C4-2B (cell line): Measurements from ENCODE around the gene ATXN7L1.

Experiments used
- ZFX ChIP-seq: fragments of 450-650 bp; IDR thresholded peaks from 2 replicates; pipeline ENCODE4 v1.6.1; 2017
- TF ChIP-seq, protein P1 (sequence below): fragments of 450-650 bp; conservative IDR thresholded peaks from 2 replicates; pipeline ENCODE4 v1.5.1; 2017; ENCODE audit warnings: mild to moderate bottlenecking

DNA sequence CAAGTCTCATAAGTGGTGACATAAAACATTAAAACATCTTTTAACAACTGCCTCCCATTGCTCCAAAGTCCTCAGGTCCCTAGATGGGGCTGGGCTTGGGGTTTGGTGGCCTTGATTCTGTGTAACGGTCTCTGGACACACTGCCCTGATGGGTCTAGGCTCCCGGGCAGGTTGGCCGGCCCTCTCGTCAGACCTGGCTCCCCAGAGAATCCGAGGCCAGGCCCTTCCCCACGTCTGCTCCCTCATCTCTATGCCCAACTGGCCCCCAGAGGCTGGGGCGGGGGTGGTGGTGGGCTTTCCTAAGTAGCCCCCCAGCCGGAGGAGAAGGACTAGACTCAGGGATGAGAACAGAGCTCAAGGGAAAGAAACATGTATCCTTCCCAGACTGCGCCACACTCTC lies 263.6 kb downstream of the ATXN7L1 start:
- TF ChIP-seq, protein P1, sequence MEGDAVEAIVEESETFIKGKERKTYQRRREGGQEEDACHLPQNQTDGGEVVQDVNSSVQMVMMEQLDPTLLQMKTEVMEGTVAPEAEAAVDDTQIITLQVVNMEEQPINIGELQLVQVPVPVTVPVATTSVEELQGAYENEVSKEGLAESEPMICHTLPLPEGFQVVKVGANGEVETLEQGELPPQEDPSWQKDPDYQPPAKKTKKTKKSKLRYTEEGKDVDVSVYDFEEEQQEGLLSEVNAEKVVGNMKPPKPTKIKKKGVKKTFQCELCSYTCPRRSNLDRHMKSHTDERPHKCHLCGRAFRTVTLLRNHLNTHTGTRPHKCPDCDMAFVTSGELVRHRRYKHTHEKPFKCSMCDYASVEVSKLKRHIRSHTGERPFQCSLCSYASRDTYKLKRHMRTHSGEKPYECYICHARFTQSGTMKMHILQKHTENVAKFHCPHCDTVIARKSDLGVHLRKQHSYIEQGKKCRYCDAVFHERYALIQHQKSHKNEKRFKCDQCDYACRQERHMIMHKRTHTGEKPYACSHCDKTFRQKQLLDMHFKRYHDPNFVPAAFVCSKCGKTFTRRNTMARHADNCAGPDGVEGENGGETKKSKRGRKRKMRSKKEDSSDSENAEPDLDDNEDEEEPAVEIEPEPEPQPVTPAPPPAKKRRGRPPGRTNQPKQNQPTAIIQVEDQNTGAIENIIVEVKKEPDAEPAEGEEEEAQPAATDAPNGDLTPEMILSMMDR: no peak
- TF ChIP-seq ZFX: no peak
